Progenitor cell of endocrine pancreas (in vitro differentiated cells): Measurements from ENCODE around the gene HNRNPD. TPM values are rescaled to one million over a fixed set of nuclear protein-coding genes. Genes with fewer than 3 reads are reported as not detected.
A peak's percentile ranks its signal among the peaks of the same experiment; 100 is the strongest.
"Not testable (repeated sequence)": the region's sequence is repeated elsewhere in the genome, so short reads cannot be mapped to it uniquely, and the experiment has no call there.

Source experiments
- DNase-seq: peaks from one replicate; pipeline ENCODE4 v3.0.0; 2021; ENCODE audit warnings: low spot score; ENCODE audit not compliant: unreplicated experiment
- H3K27ac Mint-ChIP-seq: 2 replicates; pipeline ENCODE4 v1.8.0; 2021; ENCODE audit warnings: mild to moderate bottlenecking, moderate library complexity, mixed read lengths
- H3K27me3 Mint-ChIP-seq: 2 replicates; pipeline ENCODE4 v1.8.0; 2021; ENCODE audit warnings: mixed read lengths
- H3K36me3 Mint-ChIP-seq: 2 replicates; pipeline ENCODE4 v1.8.0; 2022; ENCODE audit warnings: mixed read lengths; ENCODE audit not compliant: insufficient read depth
- H3K4me1 Mint-ChIP-seq: 2 replicates; pipeline ENCODE4 v1.8.0; 2021; ENCODE audit warnings: low read depth, mixed read lengths
- H3K4me3 Mint-ChIP-seq: 2 replicates; pipeline ENCODE4 v1.8.0; 2021; ENCODE audit warnings: low read depth, mild to moderate bottlenecking, moderate library complexity, mixed read lengths
- H3K9me3 Mint-ChIP-seq: 2 replicates; pipeline ENCODE4 v1.8.0; 2021; ENCODE audit warnings: low read depth, mixed read lengths
- long read RNA-seq: library from polyadenylated mRNA; unstranded; transcript quantifications from one replicate; pipeline ENCODE4 v2.0.0, GENCODE V29; 2020
- total RNA-seq: library from RNA; stranded (reverse); gene quantifications from 2 replicates; pipeline ENCODE4 v1.2.1, GENCODE V29; 2021
- TF ChIP-seq, protein P1 (sequence below): fragments of 200-600 bp; sonication (generic); IDR thresholded peaks from one replicate; pipeline ENCODE4 v1.5.0; 2021; ENCODE audit warnings: antibody characterized with exemption, mild to moderate bottlenecking; ENCODE audit not compliant: unreplicated experiment

The HNRNPD gene, protein sequence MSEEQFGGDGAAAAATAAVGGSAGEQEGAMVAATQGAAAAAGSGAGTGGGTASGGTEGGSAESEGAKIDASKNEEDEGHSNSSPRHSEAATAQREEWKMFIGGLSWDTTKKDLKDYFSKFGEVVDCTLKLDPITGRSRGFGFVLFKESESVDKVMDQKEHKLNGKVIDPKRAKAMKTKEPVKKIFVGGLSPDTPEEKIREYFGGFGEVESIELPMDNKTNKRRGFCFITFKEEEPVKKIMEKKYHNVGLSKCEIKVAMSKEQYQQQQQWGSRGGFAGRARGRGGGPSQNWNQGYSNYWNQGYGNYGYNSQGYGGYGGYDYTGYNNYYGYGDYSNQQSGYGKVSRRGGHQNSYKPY
- total RNA-seq: 400 and 416 TPM in 2 replicates
- long read RNA-seq, partial matches to known transcripts: 14 of 27 reads
- long read RNA-seq, other reads (novel, unspliced or antisense): 13 of 27 reads

DNA sequence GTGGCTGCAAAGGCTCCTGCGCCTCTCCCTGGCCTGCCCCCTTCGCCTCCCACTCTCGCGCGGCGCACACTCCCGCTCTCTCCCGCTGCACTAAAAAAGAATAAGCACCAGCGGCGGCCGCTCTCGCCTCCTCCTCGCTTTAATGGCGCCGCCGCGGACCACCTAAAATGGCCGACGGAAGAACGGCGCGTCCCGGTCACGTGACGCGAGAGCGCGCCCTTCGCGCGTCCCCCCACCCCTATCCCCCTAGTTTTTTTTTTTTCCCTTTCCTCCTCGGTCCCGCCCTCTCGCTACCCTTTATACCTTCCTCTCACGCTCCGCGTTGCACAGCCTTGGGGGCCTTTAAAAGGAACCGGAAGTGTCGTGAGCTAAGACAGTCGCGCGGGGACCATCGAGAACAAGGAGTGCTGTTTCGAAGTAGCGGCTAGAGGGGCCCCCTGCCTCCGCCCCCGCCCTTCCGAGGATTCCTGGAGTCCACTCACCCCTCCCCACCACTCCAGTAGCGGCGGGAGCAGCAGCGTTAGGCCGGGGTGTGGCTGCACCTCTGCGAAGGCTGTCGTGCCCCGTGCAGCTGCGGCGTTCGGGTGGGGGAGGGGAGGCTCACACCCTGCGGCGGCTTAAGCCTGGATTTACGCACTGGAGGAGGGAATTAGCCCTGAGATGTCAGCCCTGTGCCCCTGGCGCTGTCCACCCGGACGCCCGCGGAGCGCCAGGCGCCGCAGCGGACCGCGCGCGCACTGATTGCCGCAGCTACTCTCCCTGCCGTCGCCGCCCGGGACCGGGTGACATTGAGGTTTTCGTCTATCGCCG lies at the start of gene HNRNPD:
HNRNPD (minus strand) TSS at position 176 of the 810 bp plus-strand sequence. CDS start 313 bp downstream, outside the sequence.
- peak within 1 kb of the TSS; percentile 100 for H3K27ac Mint-ChIP-seq
- DNase-seq: peak; percentile 98
- H3K36me3 Mint-ChIP-seq: peaks cover 13% of the 10 kb centered on the region
- H3K27me3 Mint-ChIP-seq: no peaks in the 10 kb centered on the region
- H3K9me3 Mint-ChIP-seq: no peaks in the 10 kb centered on the region
- TF ChIP-seq, protein P1, sequence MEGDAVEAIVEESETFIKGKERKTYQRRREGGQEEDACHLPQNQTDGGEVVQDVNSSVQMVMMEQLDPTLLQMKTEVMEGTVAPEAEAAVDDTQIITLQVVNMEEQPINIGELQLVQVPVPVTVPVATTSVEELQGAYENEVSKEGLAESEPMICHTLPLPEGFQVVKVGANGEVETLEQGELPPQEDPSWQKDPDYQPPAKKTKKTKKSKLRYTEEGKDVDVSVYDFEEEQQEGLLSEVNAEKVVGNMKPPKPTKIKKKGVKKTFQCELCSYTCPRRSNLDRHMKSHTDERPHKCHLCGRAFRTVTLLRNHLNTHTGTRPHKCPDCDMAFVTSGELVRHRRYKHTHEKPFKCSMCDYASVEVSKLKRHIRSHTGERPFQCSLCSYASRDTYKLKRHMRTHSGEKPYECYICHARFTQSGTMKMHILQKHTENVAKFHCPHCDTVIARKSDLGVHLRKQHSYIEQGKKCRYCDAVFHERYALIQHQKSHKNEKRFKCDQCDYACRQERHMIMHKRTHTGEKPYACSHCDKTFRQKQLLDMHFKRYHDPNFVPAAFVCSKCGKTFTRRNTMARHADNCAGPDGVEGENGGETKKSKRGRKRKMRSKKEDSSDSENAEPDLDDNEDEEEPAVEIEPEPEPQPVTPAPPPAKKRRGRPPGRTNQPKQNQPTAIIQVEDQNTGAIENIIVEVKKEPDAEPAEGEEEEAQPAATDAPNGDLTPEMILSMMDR: no peak
- peak within 1 kb of the TSS; percentile 98 for H3K4me3 Mint-ChIP-seq
- peaks cover 27% of the 10 kb centered on the region for H3K4me1 Mint-ChIP-seq

DNA sequence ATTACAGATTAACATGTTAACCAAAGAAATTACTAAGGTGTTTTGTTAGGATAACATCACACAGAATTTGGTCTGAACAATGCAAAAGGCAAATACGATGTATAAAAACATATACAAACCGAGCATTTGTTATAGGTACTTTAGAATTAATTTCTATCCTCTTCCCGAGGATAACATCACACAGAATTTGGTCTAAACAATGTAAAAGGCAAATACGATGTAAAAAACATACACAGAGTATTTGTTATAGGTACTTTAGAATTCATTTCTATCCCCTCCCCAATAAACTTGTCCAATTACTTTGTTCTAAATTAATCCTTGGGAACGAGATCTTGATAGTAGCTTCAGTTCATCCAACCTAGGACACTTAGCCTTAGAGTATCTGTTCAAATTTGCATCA lies 48.8 kb upstream of the HNRNPD start:
- no peak for DNase-seq
- H3K4me3 Mint-ChIP-seq: no peak overlapping the region
- no peaks in the 10 kb centered on the region for H3K27me3 Mint-ChIP-seq
- TF ChIP-seq, protein P1: no peak
- H3K9me3 Mint-ChIP-seq: no peaks in the 10 kb centered on the region
- H3K27ac Mint-ChIP-seq: peak overlapping the region; percentile 24
- peaks cover 20% of the 10 kb centered on the region for H3K4me1 Mint-ChIP-seq
- H3K36me3 Mint-ChIP-seq: peaks cover 46% of the 10 kb centered on the region

- no peaks in the 10 kb centered on the region for H3K27me3 Mint-ChIP-seq
- H3K27ac Mint-ChIP-seq: peak overlapping the region; percentile 84
- no peak overlapping the region for H3K4me3 Mint-ChIP-seq
- TF ChIP-seq, protein P1: no peak
- no peaks in the 10 kb centered on the region for H3K9me3 Mint-ChIP-seq
- H3K4me1 Mint-ChIP-seq: peaks cover 14% of the 10 kb centered on the region
- peaks cover 40% of the 10 kb centered on the region for H3K36me3 Mint-ChIP-seq
- DNase-seq: no peak
Measured at GRCh38 chr4:82421796-82422560, 48.2 kb upstream of the HNRNPD start.

DNA sequence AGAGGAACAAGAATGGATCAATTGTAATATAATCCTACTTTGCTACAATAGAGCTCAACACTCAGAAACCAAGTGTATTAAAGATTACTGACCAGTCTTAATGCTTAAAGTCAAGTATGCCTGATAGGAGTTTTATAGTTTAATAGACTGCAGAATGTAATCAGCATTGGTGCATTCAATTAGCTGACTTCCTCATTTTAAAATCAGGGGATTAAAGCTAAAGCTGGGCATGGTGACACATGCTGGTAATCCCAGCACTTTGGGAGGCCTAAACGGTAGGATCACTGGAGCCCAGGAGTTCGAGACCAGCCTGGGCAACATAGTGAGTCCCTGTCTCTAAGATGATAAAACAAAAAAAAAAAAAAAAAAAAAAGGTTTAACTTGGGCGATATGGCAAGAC lies 45.7 kb upstream of the HNRNPD start:
- peaks cover 16% of the 10 kb centered on the region for H3K36me3 Mint-ChIP-seq
- peaks cover 5% of the 10 kb centered on the region for H3K9me3 Mint-ChIP-seq
- H3K4me3 Mint-ChIP-seq: no peak overlapping the region
- no peaks in the 10 kb centered on the region for H3K27me3 Mint-ChIP-seq
- no peaks in the 10 kb centered on the region for H3K4me1 Mint-ChIP-seq
- no peak for DNase-seq
- no peak overlapping the region for H3K27ac Mint-ChIP-seq
- TF ChIP-seq, protein P1: no peak

GRCh38 chr4:82415922-82416365 lies 42.2 kb upstream of the HNRNPD start:
- TF ChIP-seq, protein P1: no peak
- H3K9me3 Mint-ChIP-seq: peaks cover 8% of the 10 kb centered on the region
- no peaks in the 10 kb centered on the region for H3K27me3 Mint-ChIP-seq
- no peak overlapping the region for H3K4me3 Mint-ChIP-seq
- H3K27ac Mint-ChIP-seq: no peak overlapping the region
- DNase-seq: no peak
- H3K4me1 Mint-ChIP-seq: no peaks in the 10 kb centered on the region
- H3K36me3 Mint-ChIP-seq: no peaks in the 10 kb centered on the region

DNA sequence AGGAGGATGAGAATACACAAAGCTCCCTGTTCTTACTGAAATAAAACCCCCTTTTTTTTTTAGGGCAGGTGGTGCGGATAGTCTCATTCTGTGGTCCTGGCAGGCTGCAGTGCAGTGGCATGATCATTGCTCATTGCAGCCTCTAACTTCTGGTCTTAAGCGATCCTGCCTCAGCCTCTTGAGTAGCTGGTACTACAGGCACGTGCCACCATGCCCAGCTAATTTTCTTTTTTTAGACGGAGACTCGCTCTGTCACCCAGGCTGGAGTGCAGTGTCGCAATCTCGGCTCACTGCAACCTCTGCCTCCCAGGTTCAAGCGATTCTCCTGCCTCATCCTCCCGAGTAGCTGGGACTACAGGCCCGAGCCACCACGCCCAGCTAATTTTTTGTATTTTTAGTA lies 41.3 kb upstream of the HNRNPD start:
- H3K4me3 Mint-ChIP-seq, DNase-seq, H3K27ac Mint-ChIP-seq, H3K9me3 Mint-ChIP-seq, H3K4me1 Mint-ChIP-seq, H3K36me3 Mint-ChIP-seq, H3K27me3 Mint-ChIP-seq: not testable (repeated sequence)
